ENCODE measurements around the gene CCK.
A peak's percentile ranks its signal among the peaks of the same experiment; 100 is the strongest.
"Not testable (repeated sequence)": the region's sequence is repeated elsewhere in the genome, so short reads cannot be mapped to it uniquely, and the experiment has no call there.

The CCK gene

GRCh38 chr3:42289026-42289425 is 23.0 kb upstream of the CCK start:
- Histone ChIP-seq H3K27me3 (ENCODE audit: control insufficient read depth, insufficient read depth, low read length) (no peaks in the 10 kb centered on the region), H3K4me1 (ENCODE audit: control insufficient read depth, insufficient read depth, low read length) (peaks cover 4% of the 10 kb centered on the region; the same call in 1 of the 2 replicates), H3K27ac (ENCODE audit: low read depth, low read length) (no peak overlapping the region), H3K36me3 (ENCODE audit: control insufficient read depth, insufficient read depth, low read length) (no peaks in the 10 kb centered on the region), H3K9ac (ENCODE audit: low read length) (no peak overlapping the region), H3K9me3 (ENCODE audit: control insufficient read depth, insufficient read depth, low read depth, low read length) (no peaks in the 10 kb centered on the region; the same call in 1 of the 2 replicates), H3K4me3 (ENCODE audit: low read depth, low read length) (no peak overlapping the region)

- Histone ChIP-seq H3K36me3 (ENCODE audit: control insufficient read depth, insufficient read depth, low read length) (no peaks in the 10 kb centered on the region), H3K9me3 (ENCODE audit: control insufficient read depth, insufficient read depth, low read depth, low read length) (no peaks in the 10 kb centered on the region; the same call in 1 of the 2 replicates), H3K9ac (ENCODE audit: low read length) (no peak overlapping the region), H3K27me3 (ENCODE audit: control insufficient read depth, insufficient read depth, low read length) (no peaks in the 10 kb centered on the region), H3K27ac (ENCODE audit: low read depth, low read length) (no peak overlapping the region), H3K4me3 (ENCODE audit: low read depth, low read length) (no peak overlapping the region), H3K4me1 (ENCODE audit: control insufficient read depth, insufficient read depth, low read length) (peaks cover 4% of the 10 kb centered on the region; the same call in 1 of the 2 replicates)
Measured at GRCh38 chr3:42288385-42288784, 22.4 kb upstream of the CCK start.

GRCh38 chr3:42287423-42287822 is 21.4 kb upstream of the CCK start:
- not testable (repeated sequence) for H3K36me3 ChIP-seq (ENCODE audit: control insufficient read depth, insufficient read depth, low read length); H3K4me1 ChIP-seq (ENCODE audit: control insufficient read depth, insufficient read depth, low read length); H3K9me3 ChIP-seq (ENCODE audit: control insufficient read depth, insufficient read depth, low read depth, low read length); H3K27ac ChIP-seq (ENCODE audit: low read depth, low read length); H3K27me3 ChIP-seq (ENCODE audit: control insufficient read depth, insufficient read depth, low read length); H3K9ac ChIP-seq (ENCODE audit: low read length)
- peak overlapping the region; percentile 30; the same call in 1 of the 2 replicates for H3K4me3 ChIP-seq (ENCODE audit: low read depth, low read length)

- H3K27me3 ChIP-seq (ENCODE audit: control insufficient read depth, insufficient read depth, low read length), result no peaks in the 10 kb centered on the region
- no peak overlapping the region for H3K9ac ChIP-seq (ENCODE audit: low read length)
- H3K4me1 ChIP-seq (ENCODE audit: control insufficient read depth, insufficient read depth, low read length), result no peaks in the 10 kb centered on the region
- H3K36me3 ChIP-seq (ENCODE audit: control insufficient read depth, insufficient read depth, low read length), result no peaks in the 10 kb centered on the region
- H3K27ac ChIP-seq (ENCODE audit: low read depth, low read length), result no peak overlapping the region
- no peak overlapping the region for H3K4me3 ChIP-seq (ENCODE audit: low read depth, low read length)
- H3K9me3 ChIP-seq (ENCODE audit: control insufficient read depth, insufficient read depth, low read depth, low read length), result peaks cover 20% of the 10 kb centered on the region
Measured at GRCh38 chr3:42277676-42278075, 11.7 kb upstream of the CCK start.

- H3K27ac ChIP-seq (ENCODE audit: low read depth, low read length), result no peak overlapping the region
- H3K4me1 ChIP-seq (ENCODE audit: control insufficient read depth, insufficient read depth, low read length), result no peaks in the 10 kb centered on the region
- H3K27me3 ChIP-seq (ENCODE audit: control insufficient read depth, insufficient read depth, low read length), result no peaks in the 10 kb centered on the region
- no peak overlapping the region for H3K9ac ChIP-seq (ENCODE audit: low read length)
- H3K4me3 ChIP-seq (ENCODE audit: low read depth, low read length), result no peak overlapping the region
- H3K9me3 ChIP-seq (ENCODE audit: control insufficient read depth, insufficient read depth, low read depth, low read length), result peaks cover 18% of the 10 kb centered on the region
- H3K36me3 ChIP-seq (ENCODE audit: control insufficient read depth, insufficient read depth, low read length), result no peaks in the 10 kb centered on the region
Measured at GRCh38 chr3:42276141-42277132, 10.5 kb upstream of the CCK start.

GRCh38 chr3:42275217-42275616 is 9.2 kb upstream of the CCK start:
- Histone ChIP-seq H3K4me1 (ENCODE audit: control insufficient read depth, insufficient read depth, low read length) (no peaks in the 10 kb centered on the region), H3K36me3 (ENCODE audit: control insufficient read depth, insufficient read depth, low read length) (no peaks in the 10 kb centered on the region), H3K9ac (ENCODE audit: low read length) (no peak overlapping the region), H3K27me3 (ENCODE audit: control insufficient read depth, insufficient read depth, low read length) (no peaks in the 10 kb centered on the region), H3K9me3 (ENCODE audit: control insufficient read depth, insufficient read depth, low read depth, low read length) (peaks cover 14% of the 10 kb centered on the region), H3K27ac (ENCODE audit: low read depth, low read length) (no peak overlapping the region), H3K4me3 (ENCODE audit: low read depth, low read length) (no peak overlapping the region)

GRCh38 chr3:42274266-42274665 is 8.3 kb upstream of the CCK start:
- Histone ChIP-seq H3K4me1 (ENCODE audit: control insufficient read depth, insufficient read depth, low read length) (no peaks in the 10 kb centered on the region), H3K36me3 (ENCODE audit: control insufficient read depth, insufficient read depth, low read length) (no peaks in the 10 kb centered on the region), H3K9me3 (ENCODE audit: control insufficient read depth, insufficient read depth, low read depth, low read length) (peaks cover 7% of the 10 kb centered on the region), H3K9ac (ENCODE audit: low read length) (no peak overlapping the region), H3K27me3 (ENCODE audit: control insufficient read depth, insufficient read depth, low read length) (peaks cover 7% of the 10 kb centered on the region), H3K27ac (ENCODE audit: low read depth, low read length) (no peak overlapping the region), H3K4me3 (ENCODE audit: low read depth, low read length) (no peak overlapping the region)

GRCh38 chr3:42273361-42273760 is 7.4 kb upstream of the CCK start:
- Histone ChIP-seq H3K27me3 (ENCODE audit: control insufficient read depth, insufficient read depth, low read length) (peaks cover 15% of the 10 kb centered on the region), H3K9me3 (ENCODE audit: control insufficient read depth, insufficient read depth, low read depth, low read length) (peaks cover 4% of the 10 kb centered on the region; the same call in 1 of the 2 replicates), H3K9ac (ENCODE audit: low read length) (no peak overlapping the region), H3K27ac (ENCODE audit: low read depth, low read length) (no peak overlapping the region), H3K4me3 (ENCODE audit: low read depth, low read length) (no peak overlapping the region), H3K36me3 (ENCODE audit: control insufficient read depth, insufficient read depth, low read length) (no peaks in the 10 kb centered on the region), H3K4me1 (ENCODE audit: control insufficient read depth, insufficient read depth, low read length) (no peaks in the 10 kb centered on the region)

GRCh38 chr3:42271786-42272185 is 5.8 kb upstream of the CCK start:
- Histone ChIP-seq H3K9ac (ENCODE audit: low read length) (no peak overlapping the region), H3K27ac (ENCODE audit: low read depth, low read length) (no peak overlapping the region), H3K27me3 (ENCODE audit: control insufficient read depth, insufficient read depth, low read length) (peaks cover 30% of the 10 kb centered on the region), H3K4me3 (ENCODE audit: low read depth, low read length) (no peak overlapping the region), H3K9me3 (ENCODE audit: control insufficient read depth, insufficient read depth, low read depth, low read length) (0 out of 2 replicates have a peak, but pooled peaks cover 4% of the 10 kb centered on the region), H3K4me1 (ENCODE audit: control insufficient read depth, insufficient read depth, low read length) (no peaks in the 10 kb centered on the region), H3K36me3 (ENCODE audit: control insufficient read depth, insufficient read depth, low read length) (no peaks in the 10 kb centered on the region)

GRCh38 chr3:42270561-42270960 is 4.6 kb upstream of the CCK start:
- H3K27ac ChIP-seq (ENCODE audit: low read depth, low read length), result no peak overlapping the region
- no peaks in the 10 kb centered on the region for H3K4me1 ChIP-seq (ENCODE audit: control insufficient read depth, insufficient read depth, low read length)
- H3K36me3 ChIP-seq (ENCODE audit: control insufficient read depth, insufficient read depth, low read length), result no peaks in the 10 kb centered on the region
- no peak overlapping the region for H3K9ac ChIP-seq (ENCODE audit: low read length)
- H3K4me3 ChIP-seq (ENCODE audit: low read depth, low read length), result no peak overlapping the region
- 0 out of 2 replicates have a peak, but pooled peaks cover 4% of the 10 kb centered on the region for H3K9me3 ChIP-seq (ENCODE audit: control insufficient read depth, insufficient read depth, low read depth, low read length)
- peaks cover 37% of the 10 kb centered on the region for H3K27me3 ChIP-seq (ENCODE audit: control insufficient read depth, insufficient read depth, low read length)

GRCh38 chr3:42269647-42270046 is 3.7 kb upstream of the CCK start:
- Histone ChIP-seq H3K27me3 (ENCODE audit: control insufficient read depth, insufficient read depth, low read length) (peaks cover 46% of the 10 kb centered on the region), H3K4me3 (ENCODE audit: low read depth, low read length) (no peak overlapping the region)

More at GRCh38 chr3:42269647-42270046, 3.7 kb upstream of the CCK start:
- Histone ChIP-seq H3K9me3 (ENCODE audit: control insufficient read depth, insufficient read depth, low read depth, low read length) (0 out of 2 replicates have a peak, but pooled peaks cover 4% of the 10 kb centered on the region), H3K9ac (ENCODE audit: low read length) (no peak overlapping the region), H3K36me3 (ENCODE audit: control insufficient read depth, insufficient read depth, low read length) (no peaks in the 10 kb centered on the region), H3K27ac (ENCODE audit: low read depth, low read length) (no peak overlapping the region), H3K4me1 (ENCODE audit: control insufficient read depth, insufficient read depth, low read length) (no peaks in the 10 kb centered on the region)
